ENCODE results near the gene MBTD1.

- no peak for TF ChIP-seq SUZ12 (IDR thresholded peaks at IDR 0.05; ENCODE audit: extremely low read depth, insufficient read depth, insufficient read length)
- TF ChIP-seq YY1 (IDR thresholded peaks at IDR 0.05; ENCODE audit: insufficient read depth, insufficient read length) = no peak
- no peak for TF ChIP-seq ZNF274 (IDR thresholded peaks at IDR 0.05; ENCODE audit: low read depth, low read length)
Observed at GRCh38 chr17:51229889-51230288, 30.0 kb downstream of the MBTD1 start.

Data from NT2/D1 (cell line).